Right renal cortex interstitium (tissue), 3 donors: ENCODE measurements around the gene SGPL1. TPM values are rescaled to one million over a fixed set of nuclear protein-coding genes. Genes with fewer than 3 reads are reported as not detected.
"Not testable (repeated sequence)": the region's sequence is repeated elsewhere in the genome, so short reads cannot be mapped to it uniquely, and the experiment has no call there.

Experiments
- DNase-seq, 3 donors: peaks; one replicate each; pipeline ENCODE4 v3.0.0-alpha.2; 2013; ENCODE audit warnings: low read depth in 3 of 3, low spot score in 2 of 3
- polyA plus RNA-seq, 3 donors: library from polyadenylated mRNA; unstranded; fragments of 120-200 nt; gene quantifications; one replicate each; pipeline ENCODE4 v1.2.1, GENCODE V29; 2013; ENCODE audit not compliant: insufficient read length in 3 of 3

SGPL1 gene, protein sequence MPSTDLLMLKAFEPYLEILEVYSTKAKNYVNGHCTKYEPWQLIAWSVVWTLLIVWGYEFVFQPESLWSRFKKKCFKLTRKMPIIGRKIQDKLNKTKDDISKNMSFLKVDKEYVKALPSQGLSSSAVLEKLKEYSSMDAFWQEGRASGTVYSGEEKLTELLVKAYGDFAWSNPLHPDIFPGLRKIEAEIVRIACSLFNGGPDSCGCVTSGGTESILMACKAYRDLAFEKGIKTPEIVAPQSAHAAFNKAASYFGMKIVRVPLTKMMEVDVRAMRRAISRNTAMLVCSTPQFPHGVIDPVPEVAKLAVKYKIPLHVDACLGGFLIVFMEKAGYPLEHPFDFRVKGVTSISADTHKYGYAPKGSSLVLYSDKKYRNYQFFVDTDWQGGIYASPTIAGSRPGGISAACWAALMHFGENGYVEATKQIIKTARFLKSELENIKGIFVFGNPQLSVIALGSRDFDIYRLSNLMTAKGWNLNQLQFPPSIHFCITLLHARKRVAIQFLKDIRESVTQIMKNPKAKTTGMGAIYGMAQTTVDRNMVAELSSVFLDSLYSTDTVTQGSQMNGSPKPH
- polyA plus RNA-seq = 10 to 100 TPM; 59.5 to 66.8 (median 60.0) TPM

DNA sequence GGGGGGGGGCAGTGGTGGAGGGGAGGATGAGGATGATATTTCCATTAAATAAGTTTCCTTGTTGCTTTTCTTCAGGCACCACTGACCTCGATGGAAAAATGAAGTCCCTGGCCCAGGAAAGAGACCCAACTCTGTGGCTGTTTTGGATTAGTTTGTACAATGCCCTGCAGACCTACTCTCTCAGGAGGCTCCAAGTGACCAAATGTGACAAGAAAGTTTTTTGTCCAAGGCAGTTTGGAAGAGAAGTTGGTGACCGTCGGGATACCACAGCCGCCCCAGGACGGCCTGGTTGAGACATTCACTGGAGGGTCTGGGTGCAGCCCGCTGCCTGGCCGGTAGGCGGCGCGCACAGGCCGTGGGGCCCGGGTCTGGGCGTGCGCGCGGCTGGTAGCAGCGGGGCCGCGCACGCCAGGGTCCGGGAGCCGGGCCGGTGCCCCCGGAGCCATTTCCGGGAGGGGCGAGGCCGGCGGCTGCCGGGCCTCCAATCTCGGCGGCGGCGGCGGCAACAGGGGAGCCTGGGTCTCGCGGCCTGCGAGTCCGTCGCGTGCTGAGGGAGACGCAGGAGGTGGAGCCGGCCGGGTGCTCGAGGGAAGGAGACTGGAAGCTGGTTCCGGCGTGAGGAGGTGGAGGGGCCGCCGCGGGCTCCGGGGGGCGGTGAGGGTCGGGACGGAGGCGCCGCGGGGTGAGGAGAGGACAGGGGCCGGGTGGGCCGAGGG, at the start of gene SGPL1:
TSS of gene SGPL1 (plus strand) at position 445 of the 716 bp plus-strand sequence. CDS start 906 bp downstream, outside the sequence.
- DNase-seq = peak; percentile 27 to 73 (median 66)

DNA sequence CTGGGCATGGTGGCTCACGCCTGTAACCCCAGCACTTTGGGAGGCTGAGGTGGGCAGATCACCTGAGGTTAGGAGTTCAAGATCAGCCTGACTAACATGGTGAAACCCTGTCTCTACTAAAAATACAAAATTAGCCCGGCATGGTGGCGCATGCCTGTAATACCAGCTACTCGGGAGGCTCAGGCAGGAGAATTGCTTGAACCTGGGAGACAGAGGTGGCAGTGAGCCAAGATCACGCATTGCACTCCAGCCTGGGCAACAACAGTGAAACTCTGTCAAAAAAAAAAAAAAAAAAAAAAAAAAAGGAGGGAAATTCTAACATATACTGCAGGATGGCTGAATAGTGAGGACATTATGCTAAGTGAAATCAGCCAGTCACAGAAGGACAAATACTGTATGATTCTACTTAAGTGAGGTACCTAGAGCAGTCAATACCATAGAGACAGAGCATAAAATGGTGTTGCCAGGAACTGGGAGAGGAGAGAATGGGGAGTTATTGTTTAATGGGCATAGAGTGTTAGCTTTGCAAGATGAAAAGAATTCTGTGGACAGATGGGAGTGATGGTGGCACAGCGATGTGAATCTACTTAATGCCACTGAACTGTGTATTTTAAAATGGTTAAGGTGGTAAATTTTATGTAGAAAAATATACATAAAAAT, 47.6 kb upstream of the SGPL1 start:
- DNase-seq = not testable (repeated sequence)

DNA sequence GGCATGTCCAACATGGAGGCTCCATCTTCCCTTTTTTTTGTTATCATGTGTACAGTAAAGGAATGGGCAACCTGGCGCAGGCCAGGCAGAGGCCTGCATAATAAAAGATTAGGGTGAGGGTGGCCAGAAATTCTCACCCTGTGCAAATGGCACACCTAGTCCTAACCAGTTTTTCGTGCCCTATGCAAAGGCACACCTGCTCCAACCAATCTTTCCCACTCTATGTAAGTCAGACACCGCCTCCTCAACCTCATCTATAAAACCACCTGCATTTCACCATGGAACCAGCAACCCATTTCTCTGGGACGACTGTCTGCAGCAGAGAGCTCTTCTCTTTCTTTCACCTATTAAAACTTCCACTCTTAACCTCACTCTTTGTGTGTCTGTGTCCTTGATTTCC, 46.6 kb upstream of the SGPL1 start:
- DNase-seq = no peak

DNA sequence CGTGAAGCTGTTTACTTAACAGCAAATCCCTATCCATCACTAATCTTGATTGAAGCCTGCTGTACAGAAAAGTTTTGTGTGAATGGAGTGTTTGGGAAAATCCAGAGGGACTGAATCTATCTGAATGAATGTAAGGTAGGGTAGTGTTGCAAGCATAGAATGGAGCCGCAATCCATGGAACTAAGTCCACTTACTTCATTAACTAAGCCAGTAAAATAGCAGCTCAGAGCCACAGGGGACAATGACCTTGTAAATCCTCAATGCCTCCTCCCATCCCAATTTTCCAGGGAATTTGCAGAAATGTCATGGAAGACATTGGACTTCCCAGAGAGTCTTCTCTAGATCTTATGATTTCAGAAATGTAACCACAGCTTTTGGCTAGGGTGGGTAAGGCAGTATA, 45.7 kb upstream of the SGPL1 start:
- DNase-seq = no peak

DNA sequence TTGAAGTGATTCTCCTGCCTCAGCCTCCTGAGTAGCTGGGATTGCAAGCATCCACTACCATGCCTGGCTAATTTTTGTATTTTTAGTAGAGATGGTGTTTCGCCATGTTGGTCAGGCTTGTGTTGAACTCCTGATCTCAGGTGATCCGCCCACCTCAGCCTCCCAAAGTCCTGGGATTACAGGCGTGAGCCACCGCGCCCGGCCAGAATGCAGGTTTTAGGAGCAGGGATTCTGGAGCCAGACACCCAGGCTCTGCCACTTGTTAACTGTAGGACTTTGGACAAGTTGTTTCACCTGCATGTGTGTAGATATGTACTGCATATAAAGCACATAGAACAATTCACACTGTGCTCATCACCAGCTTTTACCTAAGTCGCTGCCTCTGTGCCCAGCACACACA, 45.2 kb upstream of the SGPL1 start:
- DNase-seq = not testable (repeated sequence)

DNA sequence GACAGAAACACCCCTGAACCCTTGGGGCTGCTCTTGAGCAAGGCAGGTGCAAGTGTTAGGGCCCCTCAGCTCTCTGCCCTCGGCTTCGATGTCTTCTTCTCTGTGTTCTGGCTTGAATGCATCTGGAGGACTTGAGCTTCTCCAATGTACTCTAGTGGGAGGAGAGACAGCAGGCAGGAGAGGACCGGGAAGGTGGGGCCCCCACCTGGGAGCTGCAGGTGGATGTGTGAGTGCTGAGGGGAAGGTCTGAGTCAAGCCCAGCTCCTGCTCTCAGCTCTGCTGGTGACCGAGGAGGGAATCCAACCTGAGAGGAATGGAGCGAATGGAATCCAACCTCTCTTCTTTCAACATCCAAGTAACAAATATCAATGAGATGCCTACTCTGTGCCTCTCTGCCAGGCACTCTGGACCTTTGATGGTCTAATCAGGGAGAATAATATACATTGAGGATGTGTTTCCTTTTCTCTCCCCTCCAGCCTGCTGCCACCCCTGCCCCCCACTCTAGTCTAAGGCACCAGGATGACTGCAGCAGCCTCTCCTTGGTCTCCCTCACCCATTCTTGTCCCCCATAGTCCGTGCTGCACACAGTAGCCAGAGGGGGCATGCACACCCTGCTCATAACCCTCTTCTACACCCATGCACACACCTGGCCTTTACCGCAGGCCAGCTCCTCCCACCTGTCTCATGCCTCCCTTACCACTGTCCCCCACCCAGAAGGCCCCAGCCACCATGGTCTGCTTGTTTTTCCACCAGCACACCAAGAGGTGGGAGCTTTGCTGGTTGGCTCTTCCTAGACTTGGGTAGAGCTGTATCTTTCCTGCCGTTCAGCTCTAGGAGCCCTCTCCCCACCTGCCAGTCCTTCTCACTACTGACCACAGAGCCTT, 44.2 kb upstream of the SGPL1 start:
- DNase-seq = no peak

DNA sequence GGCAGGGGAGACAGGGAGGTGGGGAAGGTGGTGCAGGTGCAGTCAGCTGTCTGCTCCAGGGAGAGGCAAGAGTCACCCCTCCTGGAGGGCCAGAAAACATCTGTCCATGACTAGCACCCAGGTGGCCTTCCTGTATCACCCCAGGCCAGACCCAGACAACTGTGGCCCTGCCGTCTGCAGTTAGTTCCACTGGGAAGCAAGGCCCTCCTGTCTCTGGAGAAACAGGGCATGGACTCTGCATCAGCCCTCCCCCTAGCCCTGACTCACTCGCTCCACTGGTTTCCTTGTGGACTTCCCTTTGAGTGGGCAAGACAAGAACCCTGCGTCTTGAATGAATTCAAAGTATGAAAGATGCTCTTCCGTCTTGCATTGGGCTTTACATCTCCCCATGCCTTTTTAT, 43.1 kb upstream of the SGPL1 start:
- no peak for DNase-seq

DNA sequence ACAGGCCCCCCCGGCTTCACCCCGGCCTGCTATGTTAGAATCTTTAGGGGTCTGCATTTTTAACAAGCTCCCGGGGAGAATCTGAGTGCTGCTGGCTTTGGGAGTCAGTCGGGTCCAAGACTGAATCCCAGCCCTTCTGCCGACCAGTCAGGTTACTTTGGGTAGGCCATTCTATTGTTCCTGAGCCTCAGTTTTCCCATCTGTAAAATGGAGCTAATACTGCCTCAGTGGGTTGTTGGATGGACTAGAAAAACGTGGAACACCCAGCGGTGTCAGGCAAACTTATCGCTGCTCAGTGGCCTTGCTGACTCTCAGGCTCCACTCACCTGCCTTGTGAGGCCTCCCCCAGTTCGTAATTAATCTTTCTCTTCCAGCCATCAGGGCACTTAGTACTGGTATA, 42.3 kb upstream of the SGPL1 start:
- DNase-seq = no peak

DNA sequence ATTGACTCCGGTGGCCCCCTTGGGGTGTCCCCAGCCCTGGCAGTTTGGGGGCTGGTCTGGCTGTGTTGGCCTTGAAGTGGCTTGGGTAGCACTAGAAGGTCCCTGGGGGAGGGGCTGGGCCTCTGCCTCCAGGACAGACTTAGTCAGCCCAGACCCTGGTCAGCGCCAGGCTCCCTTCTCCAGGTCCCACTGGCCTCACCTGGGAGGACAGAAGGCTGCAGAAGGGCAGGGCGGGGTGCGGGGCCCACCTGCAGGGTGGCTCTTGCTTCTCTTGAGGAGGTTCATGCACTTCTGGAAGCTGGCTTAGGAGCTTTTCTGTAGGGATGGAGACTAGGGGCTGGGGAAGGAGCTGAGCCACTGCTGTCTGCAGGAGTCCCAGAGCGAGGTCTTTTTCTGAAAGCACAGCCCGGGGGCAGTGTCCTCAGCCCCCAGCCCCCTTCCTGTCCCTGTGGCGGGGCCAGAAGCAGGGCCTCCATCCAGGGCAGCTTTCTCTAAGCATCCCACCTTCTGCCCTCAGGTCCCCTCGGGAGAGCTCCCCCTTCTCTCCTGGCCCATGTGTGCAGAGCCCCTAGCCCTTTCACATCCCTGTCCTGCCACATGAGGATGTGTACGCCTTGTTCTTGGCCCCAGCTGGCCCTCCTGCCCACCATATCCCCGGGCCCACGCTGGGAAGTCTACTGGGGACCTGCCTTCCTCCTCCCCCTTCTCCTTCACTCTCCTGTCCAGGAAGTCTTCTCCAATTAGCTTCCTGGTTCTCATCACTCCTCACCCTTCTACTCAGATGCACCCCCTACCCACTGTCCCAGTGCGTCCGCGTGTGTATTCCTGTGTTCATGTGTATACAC, 41.6 kb upstream of the SGPL1 start:
- no peak for DNase-seq

DNA sequence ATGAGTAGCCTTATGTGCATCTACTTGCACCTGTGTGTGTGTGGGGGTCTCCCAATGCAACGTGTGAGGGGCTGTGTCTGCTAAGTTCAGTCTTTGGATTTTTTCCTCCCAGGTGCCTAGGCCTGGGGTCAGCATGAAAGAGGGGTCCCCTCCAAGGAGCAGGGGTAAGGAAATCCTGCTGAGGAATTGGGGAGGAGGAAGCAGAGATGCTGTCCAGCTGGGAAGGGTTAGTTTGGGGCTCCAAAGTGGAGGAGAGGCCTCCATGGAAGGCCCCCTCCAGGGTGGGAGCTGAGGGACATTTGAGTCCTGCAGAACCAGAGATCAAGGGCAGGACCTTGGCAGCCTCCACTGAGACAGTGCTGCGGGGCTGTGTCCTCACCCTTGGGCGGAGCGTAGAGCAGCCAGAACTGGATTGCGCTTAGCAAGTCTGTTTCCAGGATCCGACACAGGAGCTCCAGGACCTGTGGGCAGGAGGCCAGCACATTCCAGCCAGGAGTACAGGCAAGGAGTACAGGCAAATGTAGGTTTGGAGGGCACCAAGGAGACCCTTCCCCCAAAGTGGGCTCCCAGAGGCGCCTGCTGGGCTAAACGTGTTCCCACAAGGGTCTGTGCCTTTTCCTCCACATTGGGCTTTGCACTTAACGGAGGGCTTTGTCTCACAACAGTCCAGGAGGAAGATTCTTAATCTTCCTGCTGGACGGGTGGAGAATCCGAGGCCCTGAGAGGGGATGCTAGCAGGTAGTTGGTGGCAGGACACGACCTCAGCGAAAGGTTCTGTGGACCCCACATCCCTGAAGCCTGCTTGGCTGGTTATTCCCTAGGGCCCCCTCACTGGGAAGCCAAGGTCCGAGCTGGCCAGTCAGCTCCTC, 40.7 kb upstream of the SGPL1 start:
- DNase-seq = no peak

DNA sequence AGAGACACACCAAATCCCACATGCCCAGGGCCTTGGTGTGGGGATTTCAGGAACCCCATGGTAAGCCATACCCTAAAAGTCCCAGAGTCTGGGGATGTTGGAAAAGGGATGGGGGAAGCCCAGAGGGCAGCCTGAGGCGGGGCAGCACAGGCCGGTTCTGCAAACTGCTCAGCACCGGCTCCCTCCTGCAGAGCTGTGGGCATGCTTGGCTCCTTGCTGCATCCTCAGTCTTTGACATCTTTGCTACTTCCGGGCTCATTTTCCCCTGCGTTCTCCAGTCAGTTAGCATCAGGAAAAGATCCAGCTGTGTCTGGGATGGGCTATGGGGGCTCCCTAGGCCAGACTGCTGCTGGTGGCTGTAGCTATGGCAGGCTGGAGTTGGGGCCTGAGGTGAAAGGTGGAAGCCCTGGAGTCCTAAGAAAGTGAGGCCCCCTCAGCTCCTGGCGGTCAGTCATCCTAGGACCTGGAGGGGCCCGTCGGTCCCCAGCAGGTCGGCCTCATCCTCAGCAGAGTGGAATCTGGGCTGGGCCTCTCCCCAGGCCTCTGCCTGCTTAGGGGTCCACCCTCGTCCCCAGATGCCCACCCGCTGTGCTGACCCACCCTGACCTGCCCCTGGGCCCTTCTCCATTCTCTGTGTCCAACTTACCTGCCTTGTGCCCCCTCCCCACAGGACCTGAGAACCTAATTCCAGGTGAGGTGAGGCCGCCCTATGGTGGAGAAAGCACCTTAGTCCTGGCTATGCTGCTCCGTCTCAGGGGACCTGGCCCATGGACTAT, 39.9 kb upstream of the SGPL1 start:
- no peak for DNase-seq

DNA sequence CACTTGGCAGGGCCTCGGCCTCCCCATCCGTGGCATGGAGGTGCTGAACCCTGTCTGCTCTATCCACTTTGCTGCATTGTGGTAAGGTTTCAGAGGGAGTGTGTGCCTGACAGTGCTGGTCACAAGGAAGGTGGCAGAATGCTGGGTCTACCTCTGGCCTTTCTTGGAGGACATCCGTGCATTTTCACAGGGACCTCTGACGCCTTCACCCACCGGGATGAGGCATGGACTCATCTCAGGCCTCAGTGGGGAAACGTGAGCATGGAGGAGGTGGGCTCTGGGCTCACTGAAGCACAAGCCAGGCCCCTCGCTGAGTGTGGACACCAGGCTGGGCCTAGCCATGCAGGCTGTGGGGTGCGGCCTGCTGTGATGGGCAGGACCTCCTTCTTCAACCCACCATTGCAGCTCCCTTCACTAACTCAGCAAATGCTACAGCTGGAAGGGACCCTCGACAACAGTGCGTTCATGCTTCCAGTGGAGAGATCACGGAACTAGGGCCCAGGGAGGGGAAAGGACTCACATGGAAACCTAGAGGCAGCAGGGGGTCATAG, 39.2 kb upstream of the SGPL1 start:
- no peak for DNase-seq

DNA sequence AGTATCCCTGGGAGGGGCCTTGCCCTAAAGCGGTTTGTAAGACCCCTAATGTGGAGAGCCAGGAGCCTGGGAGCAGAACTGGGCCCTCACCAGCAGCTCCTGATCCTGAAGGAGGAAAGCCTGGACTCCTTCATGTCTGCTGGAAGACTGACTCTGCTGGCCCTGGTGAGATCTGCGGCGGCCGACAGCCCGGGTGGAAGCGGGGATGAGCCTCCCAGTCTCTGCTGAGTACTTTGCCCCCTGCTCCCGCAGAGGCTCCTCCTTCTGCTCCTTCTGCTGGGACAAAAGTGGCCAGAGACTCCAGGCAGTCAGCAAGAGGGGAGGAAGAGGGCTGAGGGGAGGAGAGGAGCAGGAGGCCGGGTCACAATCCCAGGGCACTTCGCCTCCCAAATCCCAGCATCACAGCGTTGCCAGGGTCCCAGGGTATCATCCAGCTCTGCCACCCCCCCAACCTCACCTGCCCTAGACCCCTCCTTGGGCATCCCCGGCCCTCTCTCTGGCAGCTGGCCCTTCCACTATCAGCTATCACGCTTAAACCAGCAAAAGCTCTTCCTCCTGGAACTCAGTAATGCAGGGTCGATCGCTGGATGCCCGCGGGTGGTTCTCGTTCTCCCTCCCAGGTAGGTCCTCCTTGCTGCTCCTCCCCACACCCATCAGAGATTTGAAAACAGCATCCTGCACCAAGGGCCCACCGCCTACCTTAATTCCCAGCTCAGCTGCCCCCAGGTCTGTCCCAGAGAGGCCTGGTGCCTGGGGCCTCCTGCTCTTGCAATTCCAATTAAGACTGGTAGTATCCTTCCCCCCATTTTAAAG, 38.5 kb upstream of the SGPL1 start:
- DNase-seq = no peak

DNA sequence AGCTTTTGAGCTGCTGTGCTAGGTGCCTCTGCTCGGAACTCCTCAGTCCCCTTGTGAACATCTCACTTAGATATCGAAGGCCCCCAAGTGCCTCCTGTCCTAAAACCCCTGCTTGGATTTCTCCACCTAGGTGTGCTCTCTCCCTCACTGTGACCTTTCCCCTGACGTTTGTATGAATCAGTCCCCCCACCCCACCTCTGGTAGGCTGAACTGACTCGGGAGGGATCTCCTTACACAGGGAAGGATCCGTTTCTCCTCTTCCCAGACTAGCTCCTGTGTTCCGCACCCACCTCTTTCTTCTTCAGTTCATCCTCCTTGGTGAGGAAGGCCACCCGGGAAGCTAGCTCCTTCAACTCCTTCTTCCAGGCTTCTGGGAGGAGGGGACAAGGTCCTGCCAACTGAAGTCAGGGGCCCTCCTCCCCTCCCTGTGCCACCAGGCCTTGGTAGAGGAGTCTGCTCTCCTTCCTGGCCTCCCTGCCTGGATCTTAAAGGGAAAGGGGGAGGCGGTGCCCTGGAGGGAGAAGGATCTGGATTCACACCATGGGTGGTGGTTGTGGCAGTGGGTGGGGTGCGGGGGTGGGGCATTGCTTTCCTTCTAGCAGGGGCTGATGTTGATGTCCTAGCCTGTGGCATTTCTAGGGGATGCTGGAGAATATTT, 37.4 kb upstream of the SGPL1 start:
- no peak for DNase-seq

DNA sequence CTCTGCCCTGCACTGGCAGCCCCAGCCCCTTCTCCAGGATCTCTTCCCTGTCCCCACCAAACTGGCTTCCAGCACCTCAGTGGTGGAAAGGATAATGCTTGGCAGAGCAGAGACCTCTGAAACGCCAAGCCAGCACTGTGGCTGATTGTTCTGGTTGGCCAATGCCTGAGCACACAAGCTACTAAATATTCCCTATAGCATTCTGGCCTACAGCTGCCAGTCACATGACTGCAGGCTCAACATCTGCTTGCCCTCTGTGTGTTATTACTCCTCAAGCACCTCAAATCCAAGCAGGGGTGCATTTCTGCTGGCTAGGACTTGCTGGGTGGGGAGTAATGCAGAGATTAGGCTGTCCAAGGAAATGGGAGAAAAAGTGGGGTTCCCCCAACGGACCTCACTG, 36.7 kb upstream of the SGPL1 start:
- DNase-seq = no peak
